ENCODE data around the gene FN1. TPM values are rescaled to one million over a fixed set of nuclear protein-coding genes. Genes with fewer than 3 reads are reported as not detected.

The FN1 gene
- polyA plus RNA-seq, 1 of the 3 experiments (the other 2 are of a cell fraction), result 1,671 TPM

DNA sequence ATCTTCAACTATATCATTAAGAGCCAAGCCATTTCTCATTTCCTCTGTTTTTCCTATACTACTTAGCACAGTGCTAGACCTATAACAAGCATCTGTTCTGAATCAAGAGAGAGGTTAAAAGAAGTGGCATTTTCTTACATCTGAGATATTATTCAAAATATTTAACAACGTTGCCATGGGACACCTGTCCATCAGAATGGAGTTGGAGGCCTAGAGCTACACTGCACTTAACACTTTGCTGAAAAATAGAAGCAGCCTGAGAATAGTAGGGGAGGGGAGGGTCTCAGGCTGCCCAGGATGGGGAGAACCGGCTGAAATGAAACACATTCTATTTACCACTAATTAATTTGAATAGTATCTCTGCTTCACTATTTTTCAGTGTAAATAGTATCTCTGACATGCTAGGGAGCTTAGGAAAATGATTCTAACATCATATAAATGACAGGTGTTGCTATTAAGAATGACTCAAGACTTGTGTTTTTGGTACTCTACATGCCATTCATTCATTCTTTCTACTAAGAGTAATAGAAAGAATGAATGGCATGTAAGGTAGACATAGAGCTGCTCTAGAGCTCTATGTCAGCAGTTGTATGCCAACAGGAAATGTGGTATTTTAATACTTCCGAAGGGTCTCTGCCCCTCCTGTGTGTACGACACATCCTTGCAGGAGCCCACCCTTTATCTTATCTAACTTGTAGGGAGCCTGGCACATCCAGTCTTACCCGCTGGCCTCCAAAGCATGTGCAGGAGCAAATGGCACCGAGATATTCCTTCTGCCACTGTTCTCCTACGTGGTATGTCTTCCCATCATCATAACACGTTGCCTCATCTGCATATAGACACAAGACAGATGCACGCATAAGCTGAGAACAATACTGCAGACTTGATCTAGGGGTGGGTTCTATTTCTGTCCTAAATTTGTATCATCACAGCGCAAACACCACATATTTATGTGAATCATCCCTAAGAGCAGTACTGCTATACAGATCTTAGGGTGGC lies 71.4 kb downstream of the FN1 start:
- Histone ChIP-seq H3K4me1 (ENCODE audit: control insufficient read depth in 1 of 2, insufficient read depth in 2 of 2, low read depth in 1 of 2, low read length in 1 of 2) (peaks cover 0 to 3% of the 10 kb centered on the region in 2 experiments; a peak in 3 of 4 replicates), H3K9ac (no peak overlapping the region), H3F3A (replicated peaks; ENCODE audit: insufficient read depth) (peaks cover 98% of the 10 kb centered on the region), H2AFZ (ENCODE audit: low read depth) (no peak overlapping the region), H3K27ac (ENCODE audit: low read depth in 2 of 2, low read length in 1 of 2) (peak overlapping the region in 1 of 2 experiments; percentile 57; a peak in 2 of 4 replicates), H4K20me1 (ENCODE audit: insufficient read depth) (peaks cover 76% of the 10 kb centered on the region), H3K36me3 (replicated peaks in 1 of 2; ENCODE audit: control insufficient read depth in 1 of 2, insufficient read depth in 2 of 2, low read length in 1 of 2) (peaks cover 83 to 98% of the 10 kb centered on the region in 2 experiments), H3K9me3 (no peaks in the 10 kb centered on the region), H3K4me2 (no peak overlapping the region), H3K27me3 (ENCODE audit: insufficient read depth) (no peaks in the 10 kb centered on the region), H3K79me2 (ENCODE audit: insufficient read depth) (peaks cover 11% of the 10 kb centered on the region), H3K9me2 (no peaks in the 10 kb centered on the region), H3K4me3 (ENCODE audit: low read depth in 2 of 2, low read length in 1 of 2) (no peak overlapping the region)
- CTCF ChIA-PET, result interaction anchor here (1.1 kb wide), 1 partner anchor 404 kb away, joined by 4 read pairs; no protein-coding TSS in a partner anchor
- POLR2A ChIA-PET, result interaction anchor here (0.6 kb wide), 1 partner anchor 72 kb away, joined by 3 read pairs; no protein-coding TSS in a partner anchor
- no peak for DNase-seq
- TF ChIP-seq FOXM1 (IDR thresholded peaks at IDR 0.05; ENCODE audit: low read depth), result no peak
- TF ChIP-seq ELF1 (IDR thresholded peaks at IDR 0.05), result no peak
- TF ChIP-seq RAD21 (IDR thresholded peaks at IDR 0.05; ENCODE audit: low read length), result no peak
- no peak for TF ChIP-seq SIN3A (IDR thresholded peaks at IDR 0.05; ENCODE audit: borderline replicate concordance, low read depth, low read length)
- no peak for TF ChIP-seq TAF1 (IDR thresholded peaks at IDR 0.05; ENCODE audit: borderline replicate concordance, low read depth, low read length)
- 91% methylated on average over 10 of the region's 10 CpGs for WGBS (ENCODE audit: low lambda C conversion rate)

DNA sequence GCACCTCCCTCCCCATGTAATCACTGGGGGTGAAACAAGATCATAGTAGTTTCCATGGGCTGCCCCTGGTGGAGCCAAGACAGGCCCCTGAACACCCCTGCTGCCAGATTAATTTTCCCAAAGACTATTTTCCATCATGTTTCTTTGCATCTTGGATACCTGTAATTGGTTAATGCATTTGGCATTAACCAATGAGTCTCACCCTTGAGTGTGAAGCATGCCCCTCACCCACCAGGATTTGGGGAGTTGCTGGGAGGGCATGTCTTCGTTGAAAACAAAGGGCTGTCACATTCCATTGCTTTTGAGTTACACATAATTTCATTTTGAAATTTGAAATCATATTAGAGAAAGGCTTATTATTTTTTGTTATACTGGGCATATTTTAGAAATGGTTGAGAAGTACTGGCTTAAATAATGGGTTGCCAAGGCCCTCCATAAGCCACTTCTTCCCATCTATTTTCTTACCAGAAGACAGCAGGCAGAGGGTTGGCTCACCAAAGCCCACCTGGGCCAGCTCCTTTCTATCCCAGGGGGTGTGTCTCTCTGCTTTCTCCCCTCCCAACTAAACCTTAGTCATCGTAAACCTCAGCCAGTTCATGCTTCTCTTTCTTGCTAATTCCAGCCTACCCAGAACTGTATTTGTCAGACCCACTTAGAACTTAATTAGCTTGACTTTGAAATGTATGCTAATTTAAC lies 72.3 kb downstream of the FN1 start:
- Histone ChIP-seq H3K9me2 (no peaks in the 10 kb centered on the region), H2AFZ (ENCODE audit: low read depth) (no peak overlapping the region), H4K20me1 (ENCODE audit: insufficient read depth) (peaks cover 74% of the 10 kb centered on the region), H3K4me2 (no peak overlapping the region), H3F3A (replicated peaks; ENCODE audit: insufficient read depth) (peaks cover 98% of the 10 kb centered on the region), H3K9me3 (no peaks in the 10 kb centered on the region), H3K9ac (no peak overlapping the region), H3K27ac (ENCODE audit: low read depth in 2 of 2, low read length in 1 of 2) (peak overlapping the region in 1 of 2 experiments; percentile 57; a peak in 2 of 4 replicates), H3K4me3 (ENCODE audit: low read depth in 2 of 2, low read length in 1 of 2) (no peak overlapping the region), H3K36me3 (replicated peaks in 1 of 2; ENCODE audit: control insufficient read depth in 1 of 2, insufficient read depth in 2 of 2, low read length in 1 of 2) (peaks cover 77 to 95% of the 10 kb centered on the region in 2 experiments), H3K79me2 (ENCODE audit: insufficient read depth) (peaks cover 11% of the 10 kb centered on the region), H3K4me1 (ENCODE audit: control insufficient read depth in 1 of 2, insufficient read depth in 2 of 2, low read depth in 1 of 2, low read length in 1 of 2) (peaks cover 0 to 3% of the 10 kb centered on the region in 2 experiments; a peak in 3 of 4 replicates), H3K27me3 (ENCODE audit: insufficient read depth) (no peaks in the 10 kb centered on the region)
- CTCF ChIA-PET, result no interaction called here
- POLR2A ChIA-PET, result no interaction called here
- no peak for DNase-seq
- WGBS (ENCODE audit: low lambda C conversion rate), result 84% methylated on average over 2 of the region's 2 CpGs
- TF ChIP-seq, protein P1, sequence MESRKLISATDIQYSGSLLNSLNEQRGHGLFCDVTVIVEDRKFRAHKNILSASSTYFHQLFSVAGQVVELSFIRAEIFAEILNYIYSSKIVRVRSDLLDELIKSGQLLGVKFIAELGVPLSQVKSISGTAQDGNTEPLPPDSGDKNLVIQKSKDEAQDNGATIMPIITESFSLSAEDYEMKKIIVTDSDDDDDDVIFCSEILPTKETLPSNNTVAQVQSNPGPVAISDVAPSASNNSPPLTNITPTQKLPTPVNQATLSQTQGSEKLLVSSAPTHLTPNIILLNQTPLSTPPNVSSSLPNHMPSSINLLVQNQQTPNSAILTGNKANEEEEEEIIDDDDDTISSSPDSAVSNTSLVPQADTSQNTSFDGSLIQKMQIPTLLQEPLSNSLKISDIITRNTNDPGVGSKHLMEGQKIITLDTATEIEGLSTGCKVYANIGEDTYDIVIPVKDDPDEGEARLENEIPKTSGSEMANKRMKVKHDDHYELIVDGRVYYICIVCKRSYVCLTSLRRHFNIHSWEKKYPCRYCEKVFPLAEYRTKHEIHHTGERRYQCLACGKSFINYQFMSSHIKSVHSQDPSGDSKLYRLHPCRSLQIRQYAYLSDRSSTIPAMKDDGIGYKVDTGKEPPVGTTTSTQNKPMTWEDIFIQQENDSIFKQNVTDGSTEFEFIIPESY (IDR thresholded peaks at IDR 0.05; ENCODE audit: borderline replicate concordance, low read depth), result no peak
- TF ChIP-seq, protein P2, sequence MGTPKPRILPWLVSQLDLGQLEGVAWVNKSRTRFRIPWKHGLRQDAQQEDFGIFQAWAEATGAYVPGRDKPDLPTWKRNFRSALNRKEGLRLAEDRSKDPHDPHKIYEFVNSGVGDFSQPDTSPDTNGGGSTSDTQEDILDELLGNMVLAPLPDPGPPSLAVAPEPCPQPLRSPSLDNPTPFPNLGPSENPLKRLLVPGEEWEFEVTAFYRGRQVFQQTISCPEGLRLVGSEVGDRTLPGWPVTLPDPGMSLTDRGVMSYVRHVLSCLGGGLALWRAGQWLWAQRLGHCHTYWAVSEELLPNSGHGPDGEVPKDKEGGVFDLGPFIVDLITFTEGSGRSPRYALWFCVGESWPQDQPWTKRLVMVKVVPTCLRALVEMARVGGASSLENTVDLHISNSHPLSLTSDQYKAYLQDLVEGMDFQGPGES (IDR thresholded peaks at IDR 0.05; ENCODE audit: low read depth, low read length), result no peak
- TF ChIP-seq, protein P3, sequence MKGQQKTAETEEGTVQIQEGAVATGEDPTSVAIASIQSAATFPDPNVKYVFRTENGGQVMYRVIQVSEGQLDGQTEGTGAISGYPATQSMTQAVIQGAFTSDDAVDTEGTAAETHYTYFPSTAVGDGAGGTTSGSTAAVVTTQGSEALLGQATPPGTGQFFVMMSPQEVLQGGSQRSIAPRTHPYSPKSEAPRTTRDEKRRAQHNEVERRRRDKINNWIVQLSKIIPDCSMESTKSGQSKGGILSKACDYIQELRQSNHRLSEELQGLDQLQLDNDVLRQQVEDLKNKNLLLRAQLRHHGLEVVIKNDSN (IDR thresholded peaks at IDR 0.05; ENCODE audit: borderline replicate concordance, low read depth), result no peak
- TF ChIP-seq, protein P4, sequence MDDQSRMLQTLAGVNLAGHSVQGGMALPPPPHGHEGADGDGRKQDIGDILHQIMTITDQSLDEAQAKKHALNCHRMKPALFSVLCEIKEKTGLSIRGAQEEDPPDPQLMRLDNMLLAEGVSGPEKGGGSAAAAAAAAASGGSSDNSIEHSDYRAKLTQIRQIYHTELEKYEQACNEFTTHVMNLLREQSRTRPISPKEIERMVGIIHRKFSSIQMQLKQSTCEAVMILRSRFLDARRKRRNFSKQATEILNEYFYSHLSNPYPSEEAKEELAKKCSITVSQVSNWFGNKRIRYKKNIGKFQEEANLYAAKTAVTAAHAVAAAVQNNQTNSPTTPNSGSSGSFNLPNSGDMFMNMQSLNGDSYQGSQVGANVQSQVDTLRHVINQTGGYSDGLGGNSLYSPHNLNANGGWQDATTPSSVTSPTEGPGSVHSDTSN (IDR thresholded peaks at IDR 0.05), result no peak
- TF ChIP-seq FOXJ3 (CRISPR knock-in tag; IDR thresholded peaks at IDR 0.05) (no peak), RCOR1 (IDR thresholded peaks at IDR 0.05; ENCODE audit: low read length) (no peak), POLR2AphosphoS5 (IDR thresholded peaks at IDR 0.05; ENCODE audit: low read depth, low read length) (no peak), GABPA (IDR thresholded peaks at IDR 0.05; ENCODE audit: low read depth) (no peak), JUND (IDR thresholded peaks at IDR 0.05) (no peak), RXRA (IDR thresholded peaks at IDR 0.05; ENCODE audit: borderline replicate concordance, low read depth) (no peak), RFX5 (IDR thresholded peaks at IDR 0.05; ENCODE audit: low read length) (no peak), NRF1 (IDR thresholded peaks at IDR 0.05; ENCODE audit: low read depth, low read length) (no peak), NFIC (IDR thresholded peaks at IDR 0.05; ENCODE audit: borderline replicate concordance) (no peak), FOXM1 (IDR thresholded peaks at IDR 0.05; ENCODE audit: low read depth) (no peak), GATA2 (CRISPR knock-in tag; IDR thresholded peaks at IDR 0.05) (no peak)
- TF ChIP-seq, protein P5, sequence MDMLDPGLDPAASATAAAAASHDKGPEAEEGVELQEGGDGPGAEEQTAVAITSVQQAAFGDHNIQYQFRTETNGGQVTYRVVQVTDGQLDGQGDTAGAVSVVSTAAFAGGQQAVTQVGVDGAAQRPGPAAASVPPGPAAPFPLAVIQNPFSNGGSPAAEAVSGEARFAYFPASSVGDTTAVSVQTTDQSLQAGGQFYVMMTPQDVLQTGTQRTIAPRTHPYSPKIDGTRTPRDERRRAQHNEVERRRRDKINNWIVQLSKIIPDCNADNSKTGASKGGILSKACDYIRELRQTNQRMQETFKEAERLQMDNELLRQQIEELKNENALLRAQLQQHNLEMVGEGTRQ (IDR thresholded peaks at IDR 0.05; ENCODE audit: borderline replicate concordance, low read depth, low read length), result no peak

Data from SK-N-SH (cell line).